ENCODE measurements around the gene LEF1. TPM values are rescaled to one million over a fixed set of nuclear protein-coding genes. Genes with fewer than 3 reads are reported as not detected.

The LEF1 gene
- total RNA-seq, 2 experiments from 2014 or later = 67.4 to 68.2 TPM

- no peaks in the 10 kb centered on the region for H3K9me3 Mint-ChIP-seq
- peaks cover 38% of the 10 kb centered on the region for H3K27me3 Mint-ChIP-seq
- peaks cover 47% of the 10 kb centered on the region for H3K4me1 Mint-ChIP-seq
- DNase-seq = no peak
- ChIA-PET CTCF (interaction anchor here (0.9 to 1.5 kb wide), 3 partner anchors 15 to 153 kb away, joined by 3 to 5 read pairs (median 3); no protein-coding TSS in a partner anchor), POLR2A (interaction anchor here (0.8 to 1.2 kb wide), 2 partner anchors 9 to 57 kb away, joined by 3 to 7 read pairs; no protein-coding TSS in a partner anchor)
- H3K27ac Mint-ChIP-seq = peak overlapping the region; percentile 10
- H3K4me3 Mint-ChIP-seq = peak overlapping the region; percentile 43
- peaks cover 3% of the 10 kb centered on the region for H3K36me3 Mint-ChIP-seq (ENCODE audit: low read depth)
Observed at GRCh38 chr4:108172231-108172752, 3.6 kb upstream of the LEF1 start.

GRCh38 chr4:108171339-108172230 lies 2.9 kb upstream of the LEF1 start:
- peaks cover 5% of the 10 kb centered on the region for H3K36me3 Mint-ChIP-seq (ENCODE audit: low read depth)
- H3K9me3 Mint-ChIP-seq = no peaks in the 10 kb centered on the region
- H3K4me3 Mint-ChIP-seq = peak overlapping the region; percentile 43
- POLR2A ChIA-PET = interaction anchor here (0.8 to 1.4 kb wide), 3 partner anchors 9 to 56 kb away, joined by 3 to 7 read pairs (median 3); no protein-coding TSS in a partner anchor
- DNase-seq = peak; percentile 63
- H3K27me3 Mint-ChIP-seq = peaks cover 38% of the 10 kb centered on the region
- no peak overlapping the region for H3K27ac Mint-ChIP-seq
- H3K4me1 Mint-ChIP-seq = peaks cover 50% of the 10 kb centered on the region
- CTCF ChIA-PET = interaction anchor here (1.1 to 1.4 kb wide), 3 partner anchors 12 to 152 kb away, joined by 3 read pairs; no protein-coding TSS in a partner anchor

GRCh38 chr4:108170631-108171338 lies 2.1 kb upstream of the LEF1 start:
- POLR2A ChIA-PET = interaction anchor here (1.4 kb wide), 1 partner anchor 54 kb away, joined by 3 read pairs; no protein-coding TSS in a partner anchor
- DNase-seq = no peak

GRCh38 chr4:108169664-108170063 lies 932 bp upstream of the LEF1 start:
- no peak for DNase-seq
- Mint-ChIP-seq H3K9me3 (no peaks in the 10 kb centered on the region), H3K27me3 (peaks cover 40% of the 10 kb centered on the region), H3K4me1 (peaks cover 59% of the 10 kb centered on the region), H3K36me3 (ENCODE audit: low read depth) (peaks cover 5% of the 10 kb centered on the region), H3K4me3 (peak overlapping the region; percentile 83), H3K27ac (no peak overlapping the region)
- ChIA-PET CTCF (interaction anchor here (1.4 kb wide), 1 partner anchor 139 kb away, joined by 4 read pairs; no protein-coding TSS in a partner anchor), POLR2A (no interaction called here)

More at GRCh38 chr4:108170631-108171338, 2.1 kb upstream of the LEF1 start:
- peaks cover 38% of the 10 kb centered on the region for H3K27me3 Mint-ChIP-seq
- peak overlapping the region; percentile 43 for H3K4me3 Mint-ChIP-seq
- H3K9me3 Mint-ChIP-seq = no peaks in the 10 kb centered on the region
- CTCF ChIA-PET = interaction anchor here (1.1 to 1.4 kb wide), 2 partner anchors 11 to 152 kb away, joined by 3 read pairs; no protein-coding TSS in a partner anchor
- H3K4me1 Mint-ChIP-seq = peaks cover 54% of the 10 kb centered on the region
- H3K36me3 Mint-ChIP-seq (ENCODE audit: low read depth) = peaks cover 5% of the 10 kb centered on the region
- H3K27ac Mint-ChIP-seq = no peak overlapping the region

GRCh38 chr4:108168160-108168670 lies 517 bp downstream of the LEF1 start:
- peaks cover 53% of the 10 kb centered on the region for H3K4me1 Mint-ChIP-seq
- H3K9me3 Mint-ChIP-seq = no peaks in the 10 kb centered on the region
- H3K27me3 Mint-ChIP-seq = peaks cover 41% of the 10 kb centered on the region
- peak overlapping the region; percentile 83 for H3K4me3 Mint-ChIP-seq
- H3K27ac Mint-ChIP-seq = peak overlapping the region; percentile 80
- H3K36me3 Mint-ChIP-seq (ENCODE audit: low read depth) = peaks cover 15% of the 10 kb centered on the region
- ChIA-PET POLR2A (interaction anchor here (0.7 to 4.3 kb wide), 14 partner anchors 9 to 452 kb away, joined by 3 to 38 read pairs (median 3); partner anchors contain the start of gene RPL34), CTCF (interaction anchor here (0.7 to 1.4 kb wide), 4 partner anchors 22 to 149 kb away, joined by 3 to 4 read pairs (median 3); no protein-coding TSS in a partner anchor)
- DNase-seq = peak; percentile 35

- H3K9me3 Mint-ChIP-seq = no peaks in the 10 kb centered on the region
- peaks cover 61% of the 10 kb centered on the region for H3K4me1 Mint-ChIP-seq
- H3K27ac Mint-ChIP-seq = peak overlapping the region; percentile 85
- H3K4me3 Mint-ChIP-seq = peak overlapping the region; percentile 96
- POLR2A ChIA-PET = interaction anchor here (1.2 to 4.3 kb wide), 9 partner anchors 12 to 300 kb away, joined by 3 to 38 read pairs (median 4); no protein-coding TSS in a partner anchor
- CTCF ChIA-PET = interaction anchor here (1.8 kb wide), 1 partner anchor 49 kb away, joined by 7 read pairs; no protein-coding TSS in a partner anchor
- H3K36me3 Mint-ChIP-seq (ENCODE audit: low read depth) = peaks cover 25% of the 10 kb centered on the region
- peaks cover 39% of the 10 kb centered on the region for H3K27me3 Mint-ChIP-seq
- peak; percentile 63 for DNase-seq
Observed at GRCh38 chr4:108166441-108167315, 2.1 kb downstream of the LEF1 start.

GRCh38 chr4:108166038-108166437 lies 2.7 kb downstream of the LEF1 start:
- Mint-ChIP-seq H3K9me3 (no peaks in the 10 kb centered on the region), H3K4me1 (peaks cover 59% of the 10 kb centered on the region), H3K36me3 (ENCODE audit: low read depth) (peaks cover 25% of the 10 kb centered on the region), H3K27ac (peak overlapping the region; percentile 81), H3K27me3 (peaks cover 33% of the 10 kb centered on the region), H3K4me3 (peak overlapping the region; percentile 72)
- peak; percentile 55 for DNase-seq
- POLR2A ChIA-PET = interaction anchor here (0.6 to 4.3 kb wide), 6 partner anchors 11 to 136 kb away, joined by 3 to 38 read pairs (median 4); no protein-coding TSS in a partner anchor
- CTCF ChIA-PET = interaction anchor here (1.8 kb wide), 1 partner anchor 48 kb away, joined by 7 read pairs; no protein-coding TSS in a partner anchor

- CTCF ChIA-PET = no interaction called here
- DNase-seq = peak; percentile 27
- H3K4me3 Mint-ChIP-seq = peak overlapping the region; percentile 72
- peaks cover 28% of the 10 kb centered on the region for H3K27me3 Mint-ChIP-seq
- H3K27ac Mint-ChIP-seq = peak overlapping the region; percentile 81
- POLR2A ChIA-PET = interaction anchor here (0.6 to 4.3 kb wide), 4 partner anchors 11 to 57 kb away, joined by 3 to 38 read pairs (median 5); no protein-coding TSS in a partner anchor
- H3K9me3 Mint-ChIP-seq = no peaks in the 10 kb centered on the region
- H3K4me1 Mint-ChIP-seq = peaks cover 60% of the 10 kb centered on the region
- peaks cover 25% of the 10 kb centered on the region for H3K36me3 Mint-ChIP-seq (ENCODE audit: low read depth)
Observed at GRCh38 chr4:108165586-108165985, 3.1 kb downstream of the LEF1 start.

- CTCF ChIA-PET = interaction anchor here (1.7 kb wide), 1 partner anchor 18 kb away, joined by 4 read pairs; no protein-coding TSS in a partner anchor
- Mint-ChIP-seq H3K36me3 (ENCODE audit: low read depth) (peaks cover 34% of the 10 kb centered on the region), H3K4me1 (peaks cover 64% of the 10 kb centered on the region)
Observed at GRCh38 chr4:108163351-108163750, 5.4 kb downstream of the LEF1 start.

GRCh38 chr4:108160741-108161352 lies 7.9 kb downstream of the LEF1 start:
- H3K27ac Mint-ChIP-seq = peak overlapping the region; percentile 56
- H3K4me1 Mint-ChIP-seq = peaks cover 71% of the 10 kb centered on the region
- H3K36me3 Mint-ChIP-seq (ENCODE audit: low read depth) = peaks cover 36% of the 10 kb centered on the region
- DNase-seq = no peak
- ChIA-PET POLR2A (interaction anchor here (1.5 to 6.1 kb wide), 3 partner anchors 10 to 53 kb away, joined by 4 to 21 read pairs (median 9); no protein-coding TSS in a partner anchor), CTCF (interaction anchor here (0.6 to 1.0 kb wide), 2 partner anchors 16 to 142 kb away, joined by 3 to 4 read pairs; no protein-coding TSS in a partner anchor)
- no peaks in the 10 kb centered on the region for H3K9me3 Mint-ChIP-seq
- H3K27me3 Mint-ChIP-seq = peaks cover 7% of the 10 kb centered on the region
- peak overlapping the region; percentile 52 for H3K4me3 Mint-ChIP-seq

More at GRCh38 chr4:108163351-108163750, 5.4 kb downstream of the LEF1 start:
- POLR2A ChIA-PET = interaction anchor here (0.6 to 2.1 kb wide), 7 partner anchors 9 to 457 kb away, joined by 3 to 7 read pairs (median 4); partner anchors contain the start of gene RPL34
- Mint-ChIP-seq H3K27me3 (peaks cover 10% of the 10 kb centered on the region), H3K4me3 (peak overlapping the region; percentile 68), H3K27ac (peak overlapping the region; percentile 32), H3K9me3 (no peaks in the 10 kb centered on the region)
- DNase-seq = no peak

Measured in activated CD4-positive, alpha-beta memory T cell treated with anti-CD3 and anti-CD28 coated beads, Interleukin-2, amount 10 ng/mL, durations not matched to agents 7 days and 5 days (primary cell).